SK-N-SH (cell line): ENCODE data around the gene CYP4B1.

Experiments
- CTCF ChIP-seq: fragments of 200-600 bp; sonication (generic); IDR thresholded peaks from 2 replicates; pipeline ENCODE4 v1.6.1; 2017; ENCODE audit warnings: antibody characterized with exemption, mild to moderate bottlenecking, moderate library complexity
- IRF3 ChIP-seq: fragments of 150-350 bp; IDR thresholded peaks from 2 replicates; pipeline ENCODE4 v1.6.1; 2016; ENCODE audit warnings: mild to moderate bottlenecking, low read depth, low read length
- RAD21 ChIP-seq: IDR thresholded peaks from 2 replicates; pipeline ENCODE4 v1.6.1; 2012; ENCODE audit warnings: mild to moderate bottlenecking, low read length
- RFX5 ChIP-seq: IDR thresholded peaks from 2 replicates; pipeline ENCODE4 v1.6.1; 2012; ENCODE audit warnings: mild to moderate bottlenecking, improper control_type of control experiment, low read length
- SMC3 ChIP-seq: IDR thresholded peaks from 2 replicates; pipeline ENCODE4 v1.6.1; 2012; ENCODE audit warnings: low read depth, low read length, improper control_type of control experiment

- TF ChIP-seq IRF3, result no peak
- no peak for TF ChIP-seq RAD21
- TF ChIP-seq CTCF, result no peak
- TF ChIP-seq SMC3, result no peak
- TF ChIP-seq RFX5, result no peak
Measured at GRCh38 chr1:46798810-46799209, at the start of gene CYP4B1.
